HL-60 (cell line): ENCODE measurements around the gene CNPY2.
A peak's percentile ranks its signal among the peaks of the same experiment; 100 is the strongest.

ENCODE experiments used
- DNase-seq, 2 experiments: peaks; one replicate each; pipeline ENCODE4 v3.0.0-alpha.2; 2010 to 2020; ENCODE audit warnings: low read depth in 1 of 2, low spot score in 1 of 2
- H3K27ac ChIP-seq: fragments of 250-450 bp; sonication (Bioruptor Pico); replicated peaks from 2 replicates; pipeline ENCODE4 v1.5.1; 2020; ENCODE audit warnings: mild to moderate bottlenecking, moderate library complexity
- H3K27me3 ChIP-seq: fragments of 250-450 bp; sonication (Bioruptor Pico); 2 replicates; pipeline ENCODE4 v1.5.1; 2021; ENCODE audit warnings: mild to moderate bottlenecking, moderate library complexity; ENCODE audit not compliant: insufficient read depth, poor library complexity, severe bottlenecking
- H3K4me3 ChIP-seq: replicated peaks from 2 replicates; pipeline ENCODE4 v1.5.1; 2011; ENCODE audit warnings: mild to moderate bottlenecking, control low read depth, low read length; ENCODE audit not compliant: insufficient read depth
- CTCF ChIP-seq: IDR thresholded peaks from one replicate; pipeline ENCODE4 v1.5.1; 2011; ENCODE audit warnings: low read length, control low read depth, inconsistent platforms; ENCODE audit not compliant: insufficient read depth
- GABPA ChIP-seq: IDR thresholded peaks from 2 replicates; pipeline ENCODE4 v1.6.1; 2012; ENCODE audit warnings: low read depth
- POLR2AphosphoS5 ChIP-seq: IDR thresholded peaks from 2 replicates; pipeline ENCODE4 v1.6.1; 2012; ENCODE audit warnings: low read depth
- REST ChIP-seq: IDR thresholded peaks from 2 replicates; pipeline ENCODE4 v1.6.1; 2012; ENCODE audit warnings: low read depth; ENCODE audit not compliant: insufficient replicate concordance
- SPI1 ChIP-seq: IDR thresholded peaks from 2 replicates; pipeline ENCODE4 v1.6.1; 2012; ENCODE audit warnings: low read depth, mild to moderate bottlenecking, borderline replicate concordance

CNPY2 gene

GRCh38 chr12:56300644-56301464, 14.9 kb downstream of the CNPY2 start:
- Histone ChIP-seq H3K4me3 (peak overlapping the region; percentile 16), H3K27ac (peak overlapping the region; percentile 94), H3K27me3 (no peaks in the 10 kb centered on the region)
- TF ChIP-seq SPI1 (no peak), CTCF (no peak), POLR2AphosphoS5 (no peak), GABPA (no peak), REST (no peak)
- no peak for DNase-seq

DNA sequence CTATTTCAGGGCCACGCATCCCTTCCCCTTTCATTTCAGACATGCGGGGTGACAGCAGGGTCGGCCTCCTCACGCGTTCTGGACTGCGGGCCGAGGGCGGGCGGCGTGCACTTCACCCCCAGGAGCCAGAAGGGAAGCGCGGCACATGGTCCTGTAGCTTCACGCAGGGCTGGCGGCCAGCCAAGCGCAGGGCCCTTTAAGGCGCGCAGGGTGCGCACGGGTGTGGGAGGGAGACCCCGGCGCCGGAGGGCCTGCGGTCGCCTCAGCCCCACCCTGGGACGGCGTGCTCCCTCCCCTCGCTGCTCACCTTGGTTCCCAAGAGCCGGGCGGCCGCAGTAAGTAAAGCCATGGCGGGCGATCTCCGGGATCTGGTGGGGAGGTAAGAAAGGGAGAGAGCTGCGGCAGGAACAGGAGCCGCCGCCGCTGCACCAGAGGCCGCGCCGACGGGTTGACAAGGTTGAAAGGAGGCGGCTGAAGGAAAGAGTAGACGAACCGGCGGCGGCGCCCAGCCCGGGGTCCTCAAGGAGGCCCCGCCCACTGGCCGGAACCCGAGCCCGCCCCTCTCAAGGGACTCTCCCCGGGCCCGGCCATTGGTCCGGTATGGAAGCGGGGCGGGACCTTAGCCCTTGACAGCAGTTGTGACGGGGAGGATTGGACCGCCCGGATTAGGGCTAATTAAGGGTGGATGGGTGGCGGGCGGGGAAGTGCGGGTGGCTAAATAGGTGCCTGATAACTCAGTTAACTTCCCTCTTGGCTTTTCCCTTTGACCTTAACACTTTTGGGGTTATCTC, 15.7 kb downstream of the CNPY2 start, which contains the start of gene CS:
CS (minus strand) TSS at position 478 of the 791 bp plus-strand sequence; CDS start at position 349, 129 bp downstream.
- TF ChIP-seq POLR2AphosphoS5 (peak; percentile 93), CTCF (no peak), REST (peak; percentile 40), GABPA (peak; percentile 29; the same call in 1 of the 2 replicates), SPI1 (peak; percentile 59; the same call in 1 of the 2 replicates)
- H3K27me3 ChIP-seq: no peaks in the 10 kb centered on the region
- peak within 1 kb of the TSS; percentile 57 for H3K4me3 ChIP-seq
- peak within 1 kb of the TSS; percentile 94 for H3K27ac ChIP-seq
- peak; percentile 97 to 99 for DNase-seq

GRCh38 chr12:56299308-56299852, 16.4 kb downstream of the CNPY2 start:
- H3K27me3 ChIP-seq: no peaks in the 10 kb centered on the region
- peak overlapping the region; percentile 57 for H3K4me3 ChIP-seq
- TF ChIP-seq POLR2AphosphoS5: no peak
- no peak for TF ChIP-seq REST
- no peak for TF ChIP-seq CTCF
- no peak for TF ChIP-seq GABPA
- TF ChIP-seq SPI1: no peak
- peak in 1 of 2 experiments; percentile 43 for DNase-seq
- peak overlapping the region; percentile 94 for H3K27ac ChIP-seq
